SK-N-DZ (cell line): Measurements from ENCODE around the gene RAB3B.
"Not testable (repeated sequence)": the region's sequence is repeated elsewhere in the genome, so short reads cannot be mapped to it uniquely, and the experiment has no call there.

Source experiments
- DNase-seq: peaks from one replicate; pipeline ENCODE4 v3.0.0-alpha.2; 2015; ENCODE audit warnings: low spot score

Gene RAB3B

DNA sequence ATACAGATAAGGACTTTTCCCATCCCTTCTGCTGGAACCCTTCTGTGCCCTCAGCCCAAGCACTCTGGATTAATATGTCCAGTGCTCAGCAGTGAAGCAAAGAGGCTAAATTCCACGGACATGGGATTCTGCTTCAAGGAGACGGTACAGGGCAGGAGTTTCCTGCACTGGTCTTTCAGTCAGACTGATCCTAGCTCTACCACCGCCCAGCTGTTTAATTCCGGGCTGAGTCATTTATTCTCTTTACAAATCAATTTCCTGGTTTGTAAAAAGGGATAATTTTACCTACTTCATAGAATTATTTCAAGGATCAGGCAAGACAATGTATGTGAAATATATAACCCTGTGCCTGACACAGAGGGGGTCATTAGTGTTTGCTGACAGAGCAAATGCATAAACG is 70.4 kb downstream of the RAB3B start:
- DNase-seq = no peak

DNA sequence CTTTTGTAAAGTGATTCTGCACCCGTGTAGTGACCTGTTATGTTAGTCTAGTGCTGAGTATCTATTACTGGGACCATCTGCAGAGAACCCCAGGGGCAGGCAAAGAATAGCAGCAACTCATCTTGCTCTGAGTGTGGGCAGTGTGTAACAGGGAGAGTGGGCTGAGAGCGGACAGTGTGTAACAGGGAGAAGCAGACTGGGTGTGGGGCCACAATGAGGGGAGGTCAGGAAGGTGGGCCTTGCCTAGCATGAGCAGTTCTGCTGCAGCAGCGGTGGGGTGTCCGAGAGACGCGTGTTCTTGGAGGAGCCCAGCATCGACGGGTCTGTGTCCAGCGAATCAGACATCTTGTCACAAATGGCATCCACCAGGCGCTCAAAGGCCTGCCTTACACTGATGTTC is 70.8 kb downstream of the RAB3B start:
- DNase-seq = no peak

DNA sequence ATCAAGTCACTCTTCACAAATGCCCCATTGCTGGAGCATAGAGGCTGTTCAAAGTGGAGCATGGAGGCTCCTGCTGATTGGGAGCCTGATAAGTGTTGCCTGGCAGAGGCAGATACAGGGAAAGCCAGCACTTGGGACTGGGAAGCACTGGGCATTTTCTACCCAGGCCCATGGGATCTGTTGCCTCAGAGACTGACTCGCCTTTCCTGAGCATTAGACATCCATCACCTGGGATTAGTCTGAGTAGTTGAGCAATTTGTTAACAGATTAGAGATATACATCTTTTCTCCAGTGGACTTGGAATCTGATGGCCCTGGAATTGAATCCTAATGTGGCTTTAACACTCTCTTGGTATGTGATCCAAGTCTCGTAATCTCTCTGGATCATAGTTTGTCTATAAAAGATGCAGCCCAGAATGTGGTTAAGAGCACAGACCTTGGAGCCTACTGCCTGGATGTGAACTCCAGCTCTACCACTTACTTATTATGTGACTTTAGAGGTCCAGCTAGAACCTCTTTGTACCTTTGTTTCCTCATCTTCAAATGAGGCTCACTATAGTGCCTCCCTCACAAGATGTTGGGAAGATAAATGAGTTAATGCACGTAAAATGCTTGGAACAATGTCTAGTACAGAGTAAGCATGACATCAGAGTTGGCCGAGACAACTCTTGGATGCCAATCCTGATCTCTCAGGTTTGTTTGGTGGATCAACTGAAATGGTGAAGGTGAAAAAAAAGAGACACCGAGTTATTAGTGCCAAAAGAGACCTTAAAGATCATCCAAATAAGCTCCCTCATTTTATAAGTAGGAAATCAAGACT is 73.7 kb downstream of the RAB3B start:
- DNase-seq = peak; percentile 20

DNA sequence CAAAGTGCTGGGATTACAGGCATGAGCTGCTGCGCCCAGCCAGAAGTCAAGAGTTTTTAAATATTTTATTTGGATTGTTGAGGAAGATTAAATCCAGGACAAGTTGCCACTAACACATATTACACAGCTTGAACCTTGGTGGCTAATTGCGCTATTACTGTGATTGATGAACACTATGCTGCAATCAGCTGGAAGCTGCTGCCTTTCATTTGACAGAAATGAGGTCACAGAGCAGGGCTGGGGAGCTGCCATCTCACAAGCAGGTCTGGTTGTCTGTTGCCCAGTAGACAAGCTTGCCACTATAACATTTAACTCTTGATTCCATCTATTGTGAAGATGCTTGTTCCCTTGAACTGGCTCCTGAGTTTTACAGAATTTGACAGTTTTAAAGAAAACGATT is 74.5 kb downstream of the RAB3B start:
- peak; percentile 25 for DNase-seq

DNA sequence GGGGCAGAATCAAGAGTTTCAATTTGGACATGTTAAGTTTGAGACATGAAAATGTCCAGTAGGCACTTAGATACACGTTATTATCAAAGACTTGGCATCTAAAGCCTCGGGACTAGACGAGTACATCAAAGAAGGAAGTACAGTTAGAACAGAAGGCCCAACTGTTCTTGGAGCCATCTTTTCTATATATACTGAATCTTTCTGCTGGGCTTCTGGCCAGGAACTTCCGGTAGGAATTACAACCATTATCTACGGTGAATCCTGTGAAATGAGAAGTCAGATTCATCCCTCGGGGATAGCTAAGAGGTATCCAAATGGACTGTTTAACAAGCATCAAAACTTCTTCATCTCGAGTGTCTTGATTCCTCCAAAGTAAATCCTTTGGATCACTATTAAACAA is 77.6 kb downstream of the RAB3B start:
- no peak for DNase-seq

DNA sequence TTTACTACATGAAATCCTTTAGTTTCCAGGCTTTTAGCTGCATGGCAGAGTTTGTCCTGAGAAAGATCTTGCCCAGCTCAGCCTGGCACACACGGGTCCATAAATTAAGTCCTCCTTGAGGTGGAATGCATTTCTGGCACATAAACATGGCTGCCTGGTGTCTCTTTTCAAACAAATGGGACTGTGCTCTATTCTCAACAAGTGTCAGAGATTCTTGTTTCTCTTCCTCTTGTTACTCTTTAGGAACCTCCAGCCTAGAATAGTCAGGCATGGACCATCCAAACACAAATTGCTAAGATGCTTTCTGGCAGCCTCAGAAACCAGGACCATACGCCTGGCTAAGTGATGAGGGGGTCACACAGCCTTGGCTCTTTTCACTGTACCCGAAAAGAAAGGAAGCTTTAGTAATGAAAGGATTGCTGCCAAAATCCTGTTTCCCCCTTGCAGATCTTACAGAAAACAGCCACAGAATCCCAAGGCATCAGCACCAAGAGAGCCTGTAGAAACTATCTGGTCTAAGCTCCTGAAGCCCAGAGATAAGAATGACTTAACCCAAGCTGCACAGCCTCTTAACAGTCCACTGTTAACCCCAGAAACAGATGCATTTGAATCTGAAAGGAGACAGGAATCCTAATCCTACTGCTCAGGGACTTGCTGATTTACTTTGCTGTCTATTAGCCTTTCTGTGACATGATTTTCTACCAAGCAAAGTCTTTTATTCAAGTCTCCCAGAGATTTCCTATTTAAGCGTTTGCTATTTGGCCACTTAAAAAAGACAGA is 80.1 kb downstream of the RAB3B start:
- DNase-seq = no peak

DNA sequence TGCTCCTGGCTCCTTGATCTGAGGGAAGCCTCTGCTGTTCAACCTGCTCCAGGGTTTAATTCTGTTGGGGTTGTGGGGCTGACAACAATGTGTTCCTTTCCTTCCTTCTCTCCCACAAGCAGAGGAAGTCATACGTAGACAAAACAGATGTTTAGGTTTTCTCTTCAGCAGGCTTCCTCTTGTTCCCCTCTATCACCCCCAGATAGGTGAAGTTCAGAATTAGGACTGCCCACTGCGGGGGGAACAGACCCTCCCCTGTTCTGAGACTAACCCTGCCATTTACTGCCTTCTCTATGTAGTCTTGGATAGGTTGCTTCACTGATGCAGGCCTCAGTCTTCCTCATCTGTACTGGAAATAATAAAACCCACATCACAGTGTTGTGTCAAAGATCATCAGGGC is 82.0 kb downstream of the RAB3B start:
- no peak for DNase-seq

DNA sequence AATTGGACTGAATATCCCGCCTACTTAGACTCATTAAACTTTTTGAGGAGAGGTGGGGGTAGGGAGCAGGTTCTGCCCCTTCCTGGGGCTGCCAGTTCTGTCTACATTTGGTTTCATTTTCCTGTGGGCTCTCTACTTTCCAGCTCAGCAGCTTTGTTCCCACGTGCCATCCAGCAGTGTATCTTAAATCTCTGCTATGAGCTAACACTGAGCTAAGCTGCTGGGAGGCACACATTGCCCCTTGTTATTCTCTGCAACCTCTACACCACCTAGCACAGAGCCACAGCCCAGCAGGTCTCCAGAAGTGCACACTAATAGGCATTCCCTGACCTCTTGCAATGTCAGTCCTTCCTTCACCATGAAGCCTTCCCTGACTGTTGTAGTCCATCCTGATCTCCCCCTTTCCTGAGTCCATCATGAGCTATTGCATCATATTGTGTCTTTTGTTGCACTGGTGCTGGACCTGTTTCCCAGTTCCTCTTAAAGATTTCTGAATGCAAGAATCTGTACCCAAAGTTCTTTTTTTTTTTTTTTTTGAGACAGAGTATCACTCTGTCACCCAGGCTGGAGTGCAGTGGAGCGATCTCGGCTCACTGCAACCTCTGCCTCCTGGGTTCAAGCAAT is 83.3 kb downstream of the RAB3B start:
- DNase-seq = no peak

DNA sequence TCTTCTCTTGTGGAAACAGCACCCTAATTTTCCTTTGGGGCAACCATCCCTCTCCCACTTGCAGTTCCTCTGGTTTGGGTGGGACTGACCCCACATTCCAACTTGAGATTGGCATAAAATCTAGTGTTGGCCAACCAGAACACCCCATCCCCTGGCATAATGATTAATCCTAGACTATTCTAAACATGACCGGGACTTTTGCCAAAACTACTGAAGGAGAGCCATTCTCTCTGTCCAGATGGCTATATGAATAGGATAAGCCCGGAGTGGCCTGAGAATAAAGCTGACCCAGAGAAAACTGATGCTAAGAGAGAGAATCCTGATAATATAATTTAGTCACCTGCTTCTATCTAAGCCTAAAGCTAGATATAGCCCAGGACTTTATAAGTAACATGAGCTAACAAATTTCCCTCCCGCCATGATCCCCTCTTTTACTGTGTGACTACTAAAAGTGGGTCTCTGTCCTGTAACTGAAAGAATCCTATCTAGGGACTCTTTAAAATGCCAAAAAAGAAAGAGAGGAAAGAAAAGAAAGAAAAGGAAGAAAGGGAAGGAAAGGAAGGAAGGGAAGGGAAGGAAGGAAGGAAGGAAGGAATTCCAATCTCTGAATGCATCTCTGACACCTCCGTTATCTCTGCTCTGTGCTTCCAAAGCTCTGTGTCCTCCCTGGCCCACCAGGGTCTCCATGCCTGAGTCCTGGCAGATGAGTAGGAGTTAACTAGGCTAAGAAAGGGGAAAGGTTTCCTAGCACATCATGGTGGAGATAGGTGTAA is 84.0 kb downstream of the RAB3B start:
- no peak for DNase-seq

DNA sequence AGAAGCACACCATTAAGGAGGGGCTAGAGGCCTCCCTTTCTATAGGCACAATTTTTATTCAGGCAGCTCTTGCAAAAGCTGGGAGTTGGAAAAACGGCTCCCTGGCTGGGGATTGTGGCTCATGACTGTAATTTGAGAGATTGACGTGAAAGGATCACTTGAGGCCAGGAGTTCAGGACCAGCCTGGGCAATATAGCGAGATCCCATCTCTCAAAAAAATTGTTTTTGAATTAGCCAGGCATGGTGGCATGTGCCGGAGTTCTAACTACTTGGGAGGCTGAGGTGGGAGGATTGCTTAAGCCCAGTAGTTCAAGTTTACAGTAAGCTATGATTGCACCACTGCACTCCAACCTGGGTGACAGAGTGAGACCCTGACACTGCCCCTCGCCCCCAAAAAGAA is 88.0 kb downstream of the RAB3B start:
- no peak for DNase-seq

DNA sequence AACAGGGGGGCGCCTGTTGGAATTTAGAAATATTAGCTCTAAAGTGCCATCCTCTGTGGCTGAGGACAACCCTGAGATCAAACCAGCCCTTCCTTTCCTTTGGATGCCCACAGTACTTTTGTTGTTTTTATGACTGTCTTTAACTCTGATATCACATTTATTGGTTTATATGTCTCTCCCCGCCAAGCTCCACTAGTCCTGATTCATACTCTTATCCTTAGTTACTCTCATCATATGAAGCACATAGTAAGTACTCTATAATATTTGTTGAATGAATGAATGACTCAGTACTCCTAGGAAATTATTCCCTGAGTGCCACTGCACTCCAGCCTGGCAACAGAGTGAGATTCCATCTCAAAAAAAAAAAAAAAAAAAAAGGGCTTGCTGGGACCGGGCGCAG is 89.3 kb downstream of the RAB3B start:
- no peak for DNase-seq

DNA sequence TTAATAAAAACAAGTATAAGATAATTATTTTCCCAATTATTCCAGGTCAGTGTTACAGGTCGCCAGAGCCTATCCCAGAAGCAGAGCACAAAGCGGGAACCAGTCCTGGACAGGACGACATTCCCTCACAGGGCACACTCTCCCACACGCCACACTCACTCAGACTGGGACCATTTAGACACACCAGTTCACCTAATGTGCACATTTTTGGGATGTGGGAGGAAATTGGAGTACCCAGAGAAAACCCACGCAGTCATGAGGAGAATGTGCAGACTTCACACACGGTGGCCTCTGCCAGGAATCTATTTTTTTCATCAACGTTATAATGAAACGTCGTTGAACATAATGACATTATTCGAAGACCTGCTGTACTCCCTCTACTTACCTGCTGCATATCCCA is 91.5 kb downstream of the RAB3B start:
- DNase-seq = no peak

DNA sequence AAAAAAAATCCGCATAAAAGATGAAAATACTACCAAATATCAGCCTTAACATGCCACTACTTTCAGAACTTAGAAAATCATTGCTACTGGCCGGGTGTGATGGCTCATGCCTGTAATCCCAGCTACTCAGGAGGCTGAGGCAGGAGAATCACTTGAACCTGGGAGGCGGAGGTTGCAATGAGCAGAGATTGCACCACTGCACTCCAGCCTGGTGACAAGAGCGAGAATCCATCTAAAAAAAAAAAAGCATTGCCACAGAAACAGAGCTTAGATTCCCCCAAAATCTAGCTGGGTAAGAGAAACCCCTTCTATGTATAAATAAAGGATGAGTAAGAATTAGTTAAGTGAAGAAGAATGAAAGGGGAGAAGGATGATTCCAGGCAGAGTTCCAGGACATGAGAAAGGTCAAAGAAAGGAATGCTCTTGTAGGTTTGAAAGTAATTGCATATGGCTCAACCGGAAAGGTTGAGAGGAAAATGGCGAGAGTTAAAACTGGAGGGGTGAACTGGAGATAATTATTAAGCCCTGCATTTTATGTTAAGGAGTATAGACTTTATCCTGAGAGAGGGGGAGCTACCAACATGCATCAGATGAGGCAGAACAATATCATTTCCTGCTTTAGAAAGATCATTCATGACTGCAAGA is 92.3 kb downstream of the RAB3B start:
- DNase-seq = no peak

DNA sequence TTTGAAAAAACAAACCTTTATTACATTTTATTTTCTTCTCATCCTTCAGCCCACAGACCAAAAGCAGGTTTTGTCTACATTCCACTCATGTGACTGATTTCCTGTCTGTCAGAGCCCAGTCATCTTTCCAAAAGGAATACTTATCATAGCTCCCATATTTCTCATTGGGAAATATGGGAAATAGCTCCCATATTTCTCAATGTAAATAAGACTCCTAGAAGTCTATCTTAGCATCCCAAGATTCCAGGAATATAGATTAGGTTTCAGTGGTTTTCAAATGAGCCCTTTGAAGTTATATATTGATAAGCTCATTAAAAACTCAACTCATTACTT is 92.8 kb downstream of the RAB3B start:
- no peak for DNase-seq

DNA sequence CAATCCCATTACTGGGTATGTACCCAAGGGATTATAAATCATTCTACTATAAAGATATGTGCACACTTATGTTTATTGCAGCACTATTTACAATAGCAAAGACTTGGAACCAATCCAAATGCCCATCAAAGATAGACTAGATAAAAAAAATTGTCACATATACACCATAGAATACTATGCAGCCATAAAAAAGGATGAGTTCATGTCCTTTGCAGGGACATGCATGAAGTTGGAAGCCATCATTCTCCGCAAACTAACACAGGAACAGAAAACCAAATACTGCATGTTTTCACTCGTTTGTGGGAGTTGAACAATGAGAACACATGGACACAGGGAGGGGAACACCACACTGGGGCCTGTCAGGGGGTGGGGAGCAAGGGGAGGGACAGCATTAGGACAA is 95.8 kb downstream of the RAB3B start:
- not testable (repeated sequence) for DNase-seq

DNA sequence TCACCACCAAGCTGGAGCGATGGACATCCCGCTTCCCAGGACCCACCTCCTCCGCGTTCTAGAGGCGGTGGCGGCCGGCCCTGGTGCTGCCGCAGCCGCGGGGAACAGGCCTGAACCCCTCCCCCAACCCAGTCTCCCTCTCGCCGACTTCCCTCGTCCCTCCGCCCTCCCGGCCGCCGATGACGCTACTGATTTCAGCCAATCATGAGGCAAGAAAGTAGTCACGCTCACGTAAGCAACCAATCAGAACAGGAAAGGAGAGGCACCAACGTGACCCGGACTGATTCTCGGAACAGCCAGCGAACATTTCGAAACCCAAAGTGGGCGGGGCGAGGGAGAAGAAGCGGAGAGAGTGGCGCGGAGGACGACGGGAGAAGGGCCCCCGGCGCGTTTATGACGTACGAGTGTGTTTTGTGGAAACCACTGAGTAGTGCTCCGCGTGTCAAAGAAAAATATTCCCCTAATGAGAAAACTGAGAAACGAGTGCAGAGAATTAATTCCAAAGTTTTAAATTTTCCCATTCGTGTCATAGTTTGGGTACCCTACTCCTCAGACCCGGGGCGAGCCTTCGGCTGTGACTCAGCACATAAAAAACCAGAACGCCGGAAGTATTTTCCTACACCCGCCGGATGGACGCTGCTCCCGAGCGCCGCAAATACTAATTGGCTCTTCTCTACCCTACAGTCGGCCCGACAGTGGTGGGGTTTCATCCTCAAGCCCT is 111.7 kb downstream of the RAB3B start, which contains the start of gene NRDC:
Gene NRDC (minus strand): TSS at position 112 of the 721 bp plus-strand sequence. CDS start 112 bp downstream, outside the sequence.
- peak; percentile 99 for DNase-seq

DNA sequence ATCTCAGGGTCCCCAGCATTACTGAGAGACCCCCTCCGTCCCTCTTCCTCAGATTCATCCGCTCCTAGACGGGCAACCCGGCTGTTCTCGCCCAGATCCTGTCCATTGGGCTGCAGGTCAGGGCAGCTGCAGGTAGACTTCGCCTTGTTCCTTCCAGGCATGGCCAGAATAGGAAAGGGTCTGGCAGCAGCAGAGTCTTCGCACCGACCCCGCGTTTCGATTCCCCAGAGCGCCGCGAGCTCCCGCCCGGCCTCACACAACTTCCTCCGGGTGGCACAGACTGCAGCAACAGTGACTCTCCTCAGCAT is 112.2 kb downstream of the RAB3B start:
- no peak for DNase-seq

DNA sequence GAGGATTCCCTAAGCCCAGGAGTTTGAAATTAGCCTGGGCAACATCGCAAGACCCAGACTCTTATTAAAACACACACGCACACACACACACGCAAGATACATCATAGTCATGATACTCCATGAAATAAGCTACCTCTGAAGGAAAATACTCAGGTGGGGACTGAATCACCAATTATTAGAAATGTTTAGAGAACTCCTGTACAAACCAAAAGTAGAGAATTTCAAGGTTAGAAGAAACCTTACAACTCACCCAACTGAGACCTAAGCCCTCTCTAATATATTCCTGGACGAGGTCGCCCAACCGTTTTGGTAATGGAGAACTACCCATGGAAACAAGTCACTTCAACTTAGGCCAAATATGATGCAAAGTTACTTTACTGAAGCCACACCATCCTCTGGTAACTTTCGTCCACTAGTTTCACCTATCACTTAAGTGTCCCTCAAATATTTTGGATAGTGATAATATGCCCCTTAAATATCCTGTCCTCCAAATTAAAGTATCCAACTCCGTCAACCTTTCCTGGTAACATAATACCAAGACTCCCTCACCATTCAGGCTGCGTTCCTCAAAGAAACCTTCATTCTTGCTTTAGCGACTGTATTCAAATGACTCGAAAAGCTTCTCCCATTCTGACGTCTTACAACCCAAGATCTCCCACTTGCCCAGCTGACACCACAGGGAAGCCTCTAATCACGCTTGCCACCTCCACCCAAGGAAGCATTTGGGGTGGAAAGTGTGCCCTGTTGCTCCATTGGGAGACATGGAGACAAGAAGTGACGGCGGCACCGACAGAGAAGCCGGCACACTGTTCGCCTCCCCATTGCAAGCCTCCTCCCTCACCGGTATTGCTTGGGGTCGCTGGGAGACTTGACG is 112.8 kb downstream of the RAB3B start:
- no peak for DNase-seq

DNA sequence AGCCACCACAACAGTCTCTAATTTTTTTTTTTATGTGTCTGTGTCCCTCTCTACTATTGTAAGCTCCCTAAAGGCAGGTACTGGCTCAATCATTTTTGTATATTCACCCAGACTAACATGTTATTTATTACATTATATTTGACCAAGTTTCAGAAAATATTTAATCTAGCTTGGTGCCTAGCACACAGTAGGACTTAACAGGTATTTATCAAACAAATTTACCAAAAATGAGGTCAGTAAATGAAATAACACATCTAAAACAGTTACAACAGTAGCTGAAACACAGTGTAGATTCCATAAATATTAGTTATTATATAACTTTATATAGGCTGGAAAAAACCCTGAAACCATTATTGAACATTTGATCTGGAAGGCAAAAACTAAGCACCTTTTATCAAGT is 114.7 kb downstream of the RAB3B start:
- no peak for DNase-seq

DNA sequence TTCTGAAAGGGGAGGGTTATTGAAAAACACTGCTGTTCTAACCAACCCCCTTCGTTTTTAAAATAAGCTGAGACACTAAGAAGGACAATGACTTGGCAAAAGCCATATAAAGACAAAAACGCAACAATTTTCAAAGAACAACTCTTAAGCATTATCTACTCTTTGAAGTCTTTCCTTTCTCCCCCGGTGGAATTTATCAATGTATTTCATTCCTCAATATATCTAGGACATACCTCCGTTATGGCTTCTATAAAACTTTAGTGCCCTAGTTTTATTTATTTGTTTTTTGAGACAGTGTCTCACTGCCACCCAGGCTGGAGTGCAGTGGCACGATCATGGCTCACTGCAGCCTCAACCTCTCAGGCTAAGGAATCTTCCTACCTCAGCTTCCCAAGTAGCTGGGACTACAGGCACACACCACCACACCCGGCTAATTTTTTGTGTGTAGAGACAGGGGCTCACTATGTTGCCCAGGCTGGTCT is 115.2 kb downstream of the RAB3B start:
- no peak for DNase-seq
